Measurements from ENCODE around the gene ARPC4. TPM values are rescaled to one million over a fixed set of nuclear protein-coding genes. Genes with fewer than 3 reads are reported as not detected.

The ARPC4 gene
- total RNA-seq, 1 donor from 2014 or later = 179 TPM

DNA sequence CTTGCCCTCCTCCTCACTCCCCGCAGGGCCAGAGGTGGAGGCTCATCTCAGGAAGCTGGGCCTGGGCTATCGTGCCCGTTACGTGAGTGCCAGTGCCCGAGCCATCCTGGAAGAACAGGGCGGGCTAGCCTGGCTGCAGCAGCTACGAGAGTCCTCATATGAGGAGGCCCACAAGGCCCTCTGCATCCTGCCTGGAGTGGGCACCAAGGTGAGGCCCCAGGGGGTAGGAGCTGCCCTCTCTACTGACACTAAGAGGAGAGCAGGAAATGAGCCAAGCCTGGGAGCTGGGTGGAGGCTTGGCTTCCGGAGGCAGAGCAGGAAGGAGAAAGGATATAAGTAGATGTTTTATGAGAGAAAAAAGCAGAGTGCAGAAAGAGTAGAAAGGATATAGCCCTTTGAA lies 38.2 kb upstream of the ARPC4 start:
- TF ChIP-seq, protein P1, sequence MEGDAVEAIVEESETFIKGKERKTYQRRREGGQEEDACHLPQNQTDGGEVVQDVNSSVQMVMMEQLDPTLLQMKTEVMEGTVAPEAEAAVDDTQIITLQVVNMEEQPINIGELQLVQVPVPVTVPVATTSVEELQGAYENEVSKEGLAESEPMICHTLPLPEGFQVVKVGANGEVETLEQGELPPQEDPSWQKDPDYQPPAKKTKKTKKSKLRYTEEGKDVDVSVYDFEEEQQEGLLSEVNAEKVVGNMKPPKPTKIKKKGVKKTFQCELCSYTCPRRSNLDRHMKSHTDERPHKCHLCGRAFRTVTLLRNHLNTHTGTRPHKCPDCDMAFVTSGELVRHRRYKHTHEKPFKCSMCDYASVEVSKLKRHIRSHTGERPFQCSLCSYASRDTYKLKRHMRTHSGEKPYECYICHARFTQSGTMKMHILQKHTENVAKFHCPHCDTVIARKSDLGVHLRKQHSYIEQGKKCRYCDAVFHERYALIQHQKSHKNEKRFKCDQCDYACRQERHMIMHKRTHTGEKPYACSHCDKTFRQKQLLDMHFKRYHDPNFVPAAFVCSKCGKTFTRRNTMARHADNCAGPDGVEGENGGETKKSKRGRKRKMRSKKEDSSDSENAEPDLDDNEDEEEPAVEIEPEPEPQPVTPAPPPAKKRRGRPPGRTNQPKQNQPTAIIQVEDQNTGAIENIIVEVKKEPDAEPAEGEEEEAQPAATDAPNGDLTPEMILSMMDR (IDR thresholded peaks at IDR 0.05) = no peak
- peak overlapping the region; percentile 66 for H3K27ac Mint-ChIP-seq (ENCODE audit: unreplicated experiment)
- no peak overlapping the region for H3K4me3 Mint-ChIP-seq (ENCODE audit: unreplicated experiment)
- H3K4me1 Mint-ChIP-seq (ENCODE audit: low read depth) = peaks cover 30% of the 10 kb centered on the region
- H3K9me3 Mint-ChIP-seq (ENCODE audit: low read depth) = no peaks in the 10 kb centered on the region
- no peaks in the 10 kb centered on the region for H3K27me3 Mint-ChIP-seq (ENCODE audit: low read depth)
- no peak for DNase-seq (ENCODE audit: low spot score)
- peaks cover 27% of the 10 kb centered on the region for H3K36me3 Mint-ChIP-seq (ENCODE audit: low read depth)

DNA sequence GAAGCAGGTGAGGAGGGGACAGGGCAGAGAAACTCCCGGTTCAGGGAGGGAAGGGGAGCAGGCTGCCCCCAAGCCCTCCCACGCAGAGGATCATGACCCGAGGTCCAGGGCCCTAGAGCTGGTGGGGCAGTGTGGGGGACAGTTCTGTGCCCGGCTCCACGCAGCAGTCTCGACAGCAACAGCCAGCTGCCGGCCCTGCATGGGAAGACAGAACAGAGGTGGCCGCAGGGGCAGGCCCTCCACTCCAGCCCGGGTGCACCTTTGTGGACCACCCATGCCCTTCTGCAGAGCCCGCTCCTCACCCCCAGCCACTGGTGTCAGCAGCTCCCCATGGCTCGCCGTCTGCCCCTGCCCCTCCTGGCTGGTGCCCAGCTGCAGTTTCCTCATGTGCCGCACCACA lies 35.5 kb upstream of the ARPC4 start:
- Mint-ChIP-seq H3K27me3 (ENCODE audit: low read depth) (no peaks in the 10 kb centered on the region), H3K27ac (ENCODE audit: unreplicated experiment) (no peak overlapping the region), H3K36me3 (ENCODE audit: low read depth) (peaks cover 26% of the 10 kb centered on the region), H3K4me1 (ENCODE audit: low read depth) (peaks cover 8% of the 10 kb centered on the region), H3K9me3 (ENCODE audit: low read depth) (no peaks in the 10 kb centered on the region), H3K4me3 (ENCODE audit: unreplicated experiment) (no peak overlapping the region)
- TF ChIP-seq, protein P1 (IDR thresholded peaks at IDR 0.05) = no peak
- no peak for DNase-seq (ENCODE audit: low spot score)

DNA sequence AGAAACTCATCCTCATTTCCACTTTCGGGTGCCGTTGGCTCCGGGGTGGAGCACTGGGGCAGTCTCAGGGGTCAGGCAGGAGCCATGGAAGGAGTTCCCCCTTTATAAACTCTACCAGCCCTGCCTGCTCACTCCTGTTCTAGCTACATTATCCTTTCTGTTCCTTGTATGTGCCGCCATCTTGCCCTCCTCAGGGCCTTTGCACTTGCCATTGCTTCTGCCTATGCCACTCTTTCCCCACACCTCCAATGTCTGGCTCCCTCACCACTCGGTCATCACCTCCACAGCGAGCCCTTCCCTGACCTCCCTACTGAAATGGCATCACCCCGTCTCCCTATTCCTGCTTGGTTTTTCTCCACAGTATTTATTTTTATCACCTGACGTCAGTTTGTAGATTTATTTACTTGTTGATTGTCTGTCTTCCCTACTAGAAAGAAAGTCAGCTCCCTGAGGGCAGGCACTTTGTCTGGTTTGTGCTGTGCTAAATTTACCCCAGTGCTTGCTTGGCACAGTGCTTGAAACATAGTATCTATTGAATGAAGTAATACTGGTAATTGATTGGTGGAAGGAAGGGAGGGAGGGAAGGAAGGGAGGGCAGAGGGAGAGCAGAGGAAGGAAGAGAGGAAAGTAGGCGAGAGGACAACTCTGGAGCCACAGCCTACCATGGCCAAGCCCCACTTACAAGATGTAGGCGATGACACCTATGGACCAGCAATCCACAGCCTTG lies 31.9 kb upstream of the ARPC4 start:
- Mint-ChIP-seq H3K27ac (ENCODE audit: unreplicated experiment) (no peak overlapping the region), H3K4me3 (ENCODE audit: unreplicated experiment) (no peak overlapping the region), H3K9me3 (ENCODE audit: low read depth) (no peaks in the 10 kb centered on the region), H3K27me3 (ENCODE audit: low read depth) (no peaks in the 10 kb centered on the region), H3K4me1 (ENCODE audit: low read depth) (no peaks in the 10 kb centered on the region), H3K36me3 (ENCODE audit: low read depth) (peaks cover 22% of the 10 kb centered on the region)
- TF ChIP-seq, protein P1 (IDR thresholded peaks at IDR 0.05) = no peak
- DNase-seq (ENCODE audit: low spot score) = no peak

GRCh38 chr3:9761919-9762318 lies 31.0 kb upstream of the ARPC4 start:
- Mint-ChIP-seq H3K4me1 (ENCODE audit: low read depth) (peaks cover 2% of the 10 kb centered on the region), H3K27me3 (ENCODE audit: low read depth) (no peaks in the 10 kb centered on the region), H3K9me3 (ENCODE audit: low read depth) (no peaks in the 10 kb centered on the region), H3K36me3 (ENCODE audit: low read depth) (peaks cover 19% of the 10 kb centered on the region), H3K27ac (ENCODE audit: unreplicated experiment) (no peak overlapping the region), H3K4me3 (ENCODE audit: unreplicated experiment) (no peak overlapping the region)
- TF ChIP-seq, protein P1 (IDR thresholded peaks at IDR 0.05) = no peak
- DNase-seq (ENCODE audit: low spot score) = no peak

GRCh38 chr3:9762871-9763270 lies 30.0 kb upstream of the ARPC4 start:
- no peaks in the 10 kb centered on the region for H3K27me3 Mint-ChIP-seq (ENCODE audit: low read depth)
- TF ChIP-seq, protein P1 (IDR thresholded peaks at IDR 0.05) = no peak
- no peaks in the 10 kb centered on the region for H3K9me3 Mint-ChIP-seq (ENCODE audit: low read depth)
- peaks cover 20% of the 10 kb centered on the region for H3K36me3 Mint-ChIP-seq (ENCODE audit: low read depth)
- peaks cover 11% of the 10 kb centered on the region for H3K4me1 Mint-ChIP-seq (ENCODE audit: low read depth)
- H3K4me3 Mint-ChIP-seq (ENCODE audit: unreplicated experiment) = no peak overlapping the region
- no peak overlapping the region for H3K27ac Mint-ChIP-seq (ENCODE audit: unreplicated experiment)
- DNase-seq (ENCODE audit: low spot score) = no peak

Data from chondrocyte (in vitro differentiated cells).